Activated CD4-positive, alpha-beta T cell treated with anti-CD3 and anti-CD28 coated beads for 36 hours (primary cell): ENCODE data around the gene UVRAG. TPM values are rescaled to one million over a fixed set of nuclear protein-coding genes. Genes with fewer than 3 reads are reported as not detected.
"Not testable (repeated sequence)": the region's sequence is repeated elsewhere in the genome, so short reads cannot be mapped to it uniquely, and the experiment has no call there.

ENCODE experiments used
- ATAC-seq: fragments of 200-7000 bp; cut with Tn5 transposase; one replicate; pipeline ENCODE4 v1.10.0; 2021; ENCODE audit warnings: mild to moderate bottlenecking, moderate library complexity
- CTCF ChIA-PET: fragments of 350-600 bp; sonication (Branson Sonifier 250); formaldehyde crosslinking; loops from one replicate; lab custom pipeline; 2021; ENCODE audit warnings: antibody characterized with exemption; lab: Charles Lee
- POLR2A ChIA-PET: fragments of 350-600 bp; sonication (Branson Sonifier 250); formaldehyde crosslinking; loops from one replicate; lab custom pipeline; 2021; ENCODE audit warnings: antibody characterized with exemption, inconsistent platforms; lab: Charles Lee
- DNase-seq: peaks from one replicate; pipeline ENCODE4 v3.0.0-alpha.2; 2020
- H3K27ac Mint-ChIP-seq: one replicate; pipeline ENCODE4 v1.8.0; 2021; ENCODE audit warnings: mixed read lengths
- H3K27me3 Mint-ChIP-seq: one replicate; pipeline ENCODE4 v1.8.0; 2021; ENCODE audit warnings: mixed read lengths
- H3K36me3 Mint-ChIP-seq: one replicate; pipeline ENCODE4 v1.8.0; 2021; ENCODE audit warnings: low read depth, mixed read lengths
- H3K4me1 Mint-ChIP-seq: one replicate; pipeline ENCODE4 v1.8.0; 2021; ENCODE audit warnings: mixed read lengths
- H3K4me3 Mint-ChIP-seq: one replicate; pipeline ENCODE4 v1.8.0; 2021; ENCODE audit warnings: mild to moderate bottlenecking, moderate library complexity, mixed read lengths
- H3K9me3 Mint-ChIP-seq: one replicate; pipeline ENCODE4 v1.8.0; 2021; ENCODE audit warnings: low read depth, mixed read lengths
- intact Hi-C, 2 experiments: fragments of 100-400 bp; cut with DNase I in 1 of 2; cut with micrococcal nuclease in 1 of 2; formaldehyde crosslinking; loops; one replicate each; pipeline versions ENCODE4 v1.14.2 to v1.15.1; 2022 to 2024; cut with DNase I, micrococcal nuclease
- total RNA-seq, 2 experiments: library from RNA; stranded (reverse); gene quantifications; one replicate each; pipeline ENCODE4 v1.2.3, GENCODE V29; 2021

The UVRAG gene
- total RNA-seq, 2 experiments from 2014 or later: 11.4 to 13.4 TPM

- POLR2A ChIA-PET: no interaction called here
- ATAC-seq (no peak), DNase-seq (no peak)
- CTCF ChIA-PET: interaction anchor here (0.6 kb wide), 1 partner anchor 740 kb away, joined by 4 read pairs; no protein-coding TSS in a partner anchor
- Mint-ChIP-seq H3K27ac (no peak overlapping the region), H3K36me3 (peaks cover 23% of the 10 kb centered on the region), H3K9me3 (peaks cover 14% of the 10 kb centered on the region), H3K4me1 (no peaks in the 10 kb centered on the region), H3K4me3 (no peak overlapping the region), H3K27me3 (no peaks in the 10 kb centered on the region)
- intact Hi-C loops: no loop called here
These were observed 236.9 kb downstream of the UVRAG start for GRCh38 chr11:76051937-76052336.

- Mint-ChIP-seq H3K9me3 (no peaks in the 10 kb centered on the region), H3K27me3 (no peaks in the 10 kb centered on the region)
These were observed 239.3 kb downstream of the UVRAG start for GRCh38 chr11:76054330-76054729.

GRCh38 chr11:76056876-76057275 lies 241.9 kb downstream of the UVRAG start:
- Mint-ChIP-seq H3K9me3 (no peaks in the 10 kb centered on the region), H3K4me3 (no peak overlapping the region), H3K4me1 (no peaks in the 10 kb centered on the region), H3K36me3 (peaks cover 6% of the 10 kb centered on the region), H3K27me3 (no peaks in the 10 kb centered on the region), H3K27ac (no peak overlapping the region)
- POLR2A ChIA-PET: no interaction called here
- CTCF ChIA-PET: no interaction called here
- intact Hi-C loops: no loop called here
- ATAC-seq (no peak), DNase-seq (no peak)

More at GRCh38 chr11:76054330-76054729, 239.3 kb downstream of the UVRAG start:
- ChIA-PET CTCF (no interaction called here), POLR2A (no interaction called here)
- intact Hi-C loops: no loop called here
- no peak for DNase-seq
- no peak for ATAC-seq
- H3K27ac Mint-ChIP-seq: no peak overlapping the region
- no peak overlapping the region for H3K4me3 Mint-ChIP-seq
- H3K36me3 Mint-ChIP-seq: peaks cover 10% of the 10 kb centered on the region
- no peaks in the 10 kb centered on the region for H3K4me1 Mint-ChIP-seq

GRCh38 chr11:76060475-76061036 lies 245.5 kb downstream of the UVRAG start:
- intact Hi-C loops, H3K9me3 Mint-ChIP-seq, CTCF ChIA-PET, H3K36me3 Mint-ChIP-seq, H3K4me1 Mint-ChIP-seq, H3K27me3 Mint-ChIP-seq, ATAC-seq, H3K4me3 Mint-ChIP-seq, DNase-seq, H3K27ac Mint-ChIP-seq, POLR2A ChIA-PET: not testable (repeated sequence)

GRCh38 chr11:76062733-76063132 lies 247.7 kb downstream of the UVRAG start:
- DNase-seq: no peak
- no peaks in the 10 kb centered on the region for H3K4me1 Mint-ChIP-seq
- no peaks in the 10 kb centered on the region for H3K9me3 Mint-ChIP-seq
- intact Hi-C loops: no loop called here
- no peak overlapping the region for H3K4me3 Mint-ChIP-seq
- no peaks in the 10 kb centered on the region for H3K27me3 Mint-ChIP-seq
- no peak for ATAC-seq
- H3K27ac Mint-ChIP-seq: no peak overlapping the region
- ChIA-PET CTCF (interaction anchor here (1.1 kb wide), 1 partner anchor 12 kb away, joined by 3 read pairs; no protein-coding TSS in a partner anchor), POLR2A (no interaction called here)
- peaks cover 15% of the 10 kb centered on the region for H3K36me3 Mint-ChIP-seq

GRCh38 chr11:76064192-76064591 lies 249.2 kb downstream of the UVRAG start:
- Mint-ChIP-seq H3K27me3 (no peaks in the 10 kb centered on the region), H3K4me3 (no peak overlapping the region), H3K4me1 (no peaks in the 10 kb centered on the region), H3K9me3 (no peaks in the 10 kb centered on the region), H3K36me3 (peaks cover 22% of the 10 kb centered on the region), H3K27ac (no peak overlapping the region)
- ChIA-PET CTCF (interaction anchor here (0.9 kb wide), 1 partner anchor 10 kb away, joined by 3 read pairs; no protein-coding TSS in a partner anchor), POLR2A (no interaction called here)
- DNase-seq: no peak
- intact Hi-C loops: no loop called here
- no peak for ATAC-seq

- intact Hi-C loops: no loop called here
- no peak overlapping the region for H3K27ac Mint-ChIP-seq
- no peaks in the 10 kb centered on the region for H3K9me3 Mint-ChIP-seq
- no peaks in the 10 kb centered on the region for H3K4me1 Mint-ChIP-seq
- ChIA-PET CTCF (no interaction called here), POLR2A (no interaction called here)
- H3K27me3 Mint-ChIP-seq: no peaks in the 10 kb centered on the region
- H3K36me3 Mint-ChIP-seq: peaks cover 33% of the 10 kb centered on the region
- DNase-seq (no peak), ATAC-seq (no peak)
- H3K4me3 Mint-ChIP-seq: no peak overlapping the region
These were observed 252.1 kb downstream of the UVRAG start for GRCh38 chr11:76067099-76067498.

- CTCF ChIA-PET: interaction anchor here (0.7 kb wide), 1 partner anchor 1100 kb away, joined by 3 read pairs; no protein-coding TSS in a partner anchor
- DNase-seq (no peak), ATAC-seq (no peak)
- POLR2A ChIA-PET: no interaction called here
- no peaks in the 10 kb centered on the region for H3K27me3 Mint-ChIP-seq
- no peaks in the 10 kb centered on the region for H3K9me3 Mint-ChIP-seq
- H3K4me1 Mint-ChIP-seq: no peaks in the 10 kb centered on the region
- no peak overlapping the region for H3K27ac Mint-ChIP-seq
- no peak overlapping the region for H3K4me3 Mint-ChIP-seq
- intact Hi-C loops: no loop called here
- H3K36me3 Mint-ChIP-seq: peaks cover 34% of the 10 kb centered on the region
These were observed 254.0 kb downstream of the UVRAG start for GRCh38 chr11:76069001-76069400.

GRCh38 chr11:76071090-76071489 lies 256.1 kb downstream of the UVRAG start:
- Mint-ChIP-seq H3K36me3 (peaks cover 33% of the 10 kb centered on the region), H3K9me3 (peaks cover under 1% of the 10 kb centered on the region), H3K27me3 (no peaks in the 10 kb centered on the region), H3K27ac (no peak overlapping the region), H3K4me3 (no peak overlapping the region), H3K4me1 (peaks cover 5% of the 10 kb centered on the region)
- DNase-seq (no peak), ATAC-seq (no peak)
- ChIA-PET POLR2A (no interaction called here), CTCF (interaction anchor here (0.8 to 1.0 kb wide), 4 partner anchors 24 to 258 kb away, joined by 3 to 4 read pairs (median 3); no protein-coding TSS in a partner anchor)
- intact Hi-C loops: no loop called here

GRCh38 chr11:76073724-76074123 lies 258.7 kb downstream of the UVRAG start:
- intact Hi-C loops: no loop called here
- ATAC-seq (no peak), DNase-seq (no peak)
- Mint-ChIP-seq H3K36me3 (peaks cover 21% of the 10 kb centered on the region), H3K4me1 (peaks cover 11% of the 10 kb centered on the region), H3K4me3 (no peak overlapping the region), H3K9me3 (peaks cover 2% of the 10 kb centered on the region), H3K27me3 (no peaks in the 10 kb centered on the region), H3K27ac (no peak overlapping the region)
- ChIA-PET POLR2A (no interaction called here), CTCF (interaction anchor here (0.8 to 2.1 kb wide), 3 partner anchors 8 to 78 kb away, joined by 3 to 5 read pairs (median 3); no protein-coding TSS in a partner anchor)

- no peaks in the 10 kb centered on the region for H3K27me3 Mint-ChIP-seq
- H3K4me3 Mint-ChIP-seq: no peak overlapping the region
- POLR2A ChIA-PET: interaction anchor here (0.6 kb wide), 1 partner anchor 972 kb away, joined by 3 read pairs; no protein-coding TSS in a partner anchor
- ATAC-seq: no peak
- H3K9me3 Mint-ChIP-seq: peaks cover 2% of the 10 kb centered on the region
- CTCF ChIA-PET: interaction anchor here (0.8 to 2.1 kb wide), 4 partner anchors 9 to 78 kb away, joined by 3 to 5 read pairs (median 3); no protein-coding TSS in a partner anchor
- DNase-seq: no peak
- intact Hi-C loops: no loop called here
- H3K4me1 Mint-ChIP-seq: peaks cover 11% of the 10 kb centered on the region
- peaks cover 22% of the 10 kb centered on the region for H3K36me3 Mint-ChIP-seq
- H3K27ac Mint-ChIP-seq: no peak overlapping the region
These were observed 259.4 kb downstream of the UVRAG start for GRCh38 chr11:76074148-76075095.
